ENCODE measurements around the gene NEDD9.

NEDD9 gene, protein sequence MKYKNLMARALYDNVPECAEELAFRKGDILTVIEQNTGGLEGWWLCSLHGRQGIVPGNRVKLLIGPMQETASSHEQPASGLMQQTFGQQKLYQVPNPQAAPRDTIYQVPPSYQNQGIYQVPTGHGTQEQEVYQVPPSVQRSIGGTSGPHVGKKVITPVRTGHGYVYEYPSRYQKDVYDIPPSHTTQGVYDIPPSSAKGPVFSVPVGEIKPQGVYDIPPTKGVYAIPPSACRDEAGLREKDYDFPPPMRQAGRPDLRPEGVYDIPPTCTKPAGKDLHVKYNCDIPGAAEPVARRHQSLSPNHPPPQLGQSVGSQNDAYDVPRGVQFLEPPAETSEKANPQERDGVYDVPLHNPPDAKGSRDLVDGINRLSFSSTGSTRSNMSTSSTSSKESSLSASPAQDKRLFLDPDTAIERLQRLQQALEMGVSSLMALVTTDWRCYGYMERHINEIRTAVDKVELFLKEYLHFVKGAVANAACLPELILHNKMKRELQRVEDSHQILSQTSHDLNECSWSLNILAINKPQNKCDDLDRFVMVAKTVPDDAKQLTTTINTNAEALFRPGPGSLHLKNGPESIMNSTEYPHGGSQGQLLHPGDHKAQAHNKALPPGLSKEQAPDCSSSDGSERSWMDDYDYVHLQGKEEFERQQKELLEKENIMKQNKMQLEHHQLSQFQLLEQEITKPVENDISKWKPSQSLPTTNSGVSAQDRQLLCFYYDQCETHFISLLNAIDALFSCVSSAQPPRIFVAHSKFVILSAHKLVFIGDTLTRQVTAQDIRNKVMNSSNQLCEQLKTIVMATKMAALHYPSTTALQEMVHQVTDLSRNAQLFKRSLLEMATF

DNA sequence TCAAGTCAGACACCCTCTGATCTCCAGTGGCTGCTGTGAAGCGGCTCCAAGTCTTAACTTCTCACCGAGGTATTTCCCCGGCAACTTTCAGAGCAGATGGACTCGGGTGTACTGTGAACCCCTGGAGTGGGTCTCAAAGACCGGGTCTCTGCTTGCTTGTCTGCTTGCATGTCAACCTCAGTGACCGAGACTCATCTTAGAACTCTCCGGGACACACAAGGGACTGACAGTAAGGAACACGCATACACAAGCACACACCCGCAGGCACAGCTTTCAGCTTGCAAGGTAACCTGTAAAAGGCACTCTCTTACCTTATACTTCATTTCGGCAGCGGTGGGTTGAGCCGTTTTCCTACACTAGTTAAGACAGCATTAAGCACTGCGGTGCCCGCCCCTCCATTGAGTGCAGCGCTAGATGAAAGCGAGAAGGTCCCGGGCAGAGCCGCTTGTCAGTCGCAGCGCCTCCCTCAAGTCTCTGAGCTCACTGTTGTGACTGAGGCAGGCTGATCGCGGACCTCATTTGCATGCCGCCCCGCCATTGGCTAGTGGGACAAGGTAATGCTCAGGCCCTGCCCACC is at the start of gene NEDD9:
Gene NEDD9 (minus strand): TSS at position 476 of the 577 bp plus-strand sequence. CDS start 153 bp downstream, at position 323.
- peak; percentile 79 for DNase-seq

DNA sequence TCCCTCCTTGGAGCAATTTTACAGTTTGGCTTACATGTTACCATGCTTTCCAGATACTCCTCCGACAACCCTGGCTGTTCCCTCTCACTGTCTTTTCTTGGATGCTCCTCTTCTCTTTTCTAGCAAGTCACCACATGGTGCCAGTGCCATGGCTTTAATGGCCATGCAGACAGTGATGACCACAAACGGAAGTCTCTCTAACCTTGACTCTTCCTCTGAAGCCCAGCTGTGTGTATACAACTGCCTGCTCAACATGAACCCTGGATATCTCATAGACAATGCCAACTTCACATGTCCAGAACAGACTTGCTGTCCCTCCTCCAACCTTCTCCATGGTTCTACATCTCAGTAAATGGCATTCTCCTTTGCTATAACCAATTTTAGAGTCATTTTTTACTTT is 49.8 kb upstream of the NEDD9 start:
- no peak for DNase-seq

DNA sequence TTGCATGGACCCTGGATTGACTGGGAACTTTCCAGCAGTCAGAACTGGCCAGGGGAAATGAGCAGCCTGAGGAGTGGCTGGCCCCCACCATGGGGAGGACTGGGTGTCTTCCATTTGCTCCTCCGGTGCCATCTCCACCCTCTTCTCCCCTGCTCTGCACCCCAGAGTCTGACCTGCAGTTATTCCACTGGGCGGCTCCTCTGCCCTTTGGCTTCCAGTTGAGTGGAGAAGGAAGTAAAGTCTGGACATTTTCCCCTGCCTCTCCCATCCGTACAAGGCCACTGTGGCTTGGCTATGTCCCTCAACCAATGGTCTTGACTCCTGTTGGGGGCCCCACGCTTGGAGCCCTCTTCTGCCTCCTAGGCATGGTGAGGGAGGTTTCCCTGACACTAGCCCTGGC is 47.9 kb upstream of the NEDD9 start:
- no peak for DNase-seq

DNA sequence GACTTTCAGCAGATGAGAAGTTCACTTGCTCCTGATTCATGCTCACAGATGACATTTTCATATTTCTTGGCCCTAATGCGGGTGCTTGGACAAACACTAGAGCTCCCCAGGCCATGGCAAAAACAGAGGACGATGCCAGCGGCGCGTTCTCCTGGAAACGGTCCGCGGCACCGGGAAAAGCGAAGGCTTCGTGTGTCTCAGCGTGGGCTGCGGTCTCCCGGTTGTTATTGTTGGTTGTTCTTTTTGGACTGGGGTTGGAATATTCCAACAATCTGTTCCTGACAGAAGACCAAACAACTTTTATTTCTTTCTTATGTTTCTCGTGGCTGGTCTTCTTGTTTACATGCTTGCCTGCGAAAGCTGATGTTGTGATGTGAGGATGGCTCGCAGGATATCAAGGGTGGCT is 46.8 kb upstream of the NEDD9 start:
- no peak for DNase-seq

DNA sequence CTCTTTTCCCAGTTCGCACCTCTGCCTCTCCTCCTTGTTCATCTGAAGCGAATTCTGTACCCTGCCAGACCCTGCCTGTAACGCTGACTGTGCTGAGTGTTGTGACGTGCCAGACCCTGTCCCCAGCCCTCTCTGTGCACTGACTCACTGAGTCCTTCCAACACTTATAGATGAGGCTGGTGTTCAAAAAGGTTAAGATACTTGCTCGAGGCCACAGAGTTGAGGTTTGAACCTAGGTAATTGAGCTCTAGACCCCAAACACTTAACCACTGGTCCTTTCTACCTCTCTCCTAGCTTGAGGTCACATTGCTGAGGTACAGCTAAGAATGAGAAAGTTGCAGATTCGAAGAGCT is 45.7 kb upstream of the NEDD9 start:
- no peak for DNase-seq

DNA sequence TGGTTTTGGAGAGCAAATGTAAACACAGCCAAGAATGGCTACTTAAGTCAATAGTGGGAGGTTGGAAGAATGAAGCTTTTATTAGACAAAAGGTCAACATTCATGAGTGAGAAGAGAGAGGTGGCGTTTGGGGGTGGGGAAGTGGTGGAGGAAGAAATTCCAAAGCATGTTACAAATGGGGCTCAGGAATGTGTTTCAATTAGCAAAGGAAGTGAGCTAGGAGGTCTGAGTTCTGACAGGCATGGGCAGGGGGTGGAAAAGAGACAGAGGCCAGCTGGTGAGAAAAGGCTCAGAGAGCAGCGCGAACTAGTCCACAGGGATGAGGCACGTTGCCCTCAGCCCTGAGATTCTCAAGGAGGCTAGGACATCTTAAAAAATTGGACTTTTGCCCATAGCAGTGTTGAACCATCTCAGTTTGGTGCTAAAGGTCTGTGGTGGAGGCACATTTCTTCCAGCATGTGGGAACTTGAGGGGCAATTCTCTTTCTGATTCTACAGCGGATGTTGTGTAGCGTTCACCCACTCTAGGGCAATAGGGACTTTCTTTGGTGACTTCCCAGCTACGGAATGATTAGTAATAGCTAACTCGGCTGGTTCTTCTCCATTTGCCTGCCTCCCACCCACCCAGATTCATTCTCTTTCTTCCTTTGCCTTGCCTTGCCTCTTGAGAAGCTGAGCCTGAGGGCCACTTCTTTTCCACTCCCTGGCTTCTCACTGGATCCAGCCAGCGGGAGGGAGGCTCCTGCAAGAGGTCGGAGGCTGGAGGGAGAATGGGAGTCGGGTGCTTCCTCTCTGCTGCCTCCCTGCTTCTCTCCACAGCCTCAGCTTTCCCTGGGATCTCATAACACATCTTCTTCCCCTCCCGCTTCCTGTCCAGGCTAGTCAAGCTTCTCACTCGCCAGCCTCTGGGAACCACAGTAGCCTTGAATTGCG is 45.1 kb upstream of the NEDD9 start:
- peak; percentile 12 for DNase-seq

DNA sequence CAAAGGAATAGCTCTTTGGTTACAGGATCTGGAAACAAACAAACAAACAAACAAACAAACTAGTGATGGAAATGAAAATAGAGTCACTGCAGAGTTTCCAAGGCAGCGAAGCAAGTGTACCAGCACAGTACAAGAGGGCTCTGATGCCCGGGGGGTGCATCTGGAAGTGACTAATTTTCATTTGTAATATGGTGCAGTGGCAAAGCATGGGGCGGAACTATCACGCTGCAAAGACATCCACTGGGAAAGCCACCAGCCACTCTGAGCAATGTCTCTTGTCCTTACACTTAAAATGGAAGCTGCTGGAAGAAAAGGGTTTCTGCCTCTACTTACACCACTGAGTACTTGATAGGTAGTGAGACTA is 44.4 kb upstream of the NEDD9 start:
- DNase-seq, result no peak

DNA sequence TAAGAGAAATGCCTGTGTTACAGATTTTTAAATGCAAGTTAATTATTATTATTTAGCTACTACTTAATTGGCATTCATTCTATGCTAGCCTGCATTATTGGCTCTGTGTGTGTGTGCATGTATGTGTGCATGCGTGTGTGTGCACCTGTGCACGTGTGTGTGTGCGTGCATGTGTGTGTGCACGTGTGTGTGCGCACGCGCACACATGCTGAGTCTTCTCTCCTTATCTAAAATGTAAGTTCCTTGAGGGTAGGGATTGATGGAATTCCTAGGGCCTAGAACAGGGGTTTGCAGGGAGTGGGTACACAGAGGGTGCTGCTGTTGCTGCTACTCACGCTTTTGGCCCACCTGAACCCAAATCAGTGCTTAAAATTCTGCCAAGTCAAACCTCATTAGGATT is 43.8 kb upstream of the NEDD9 start:
- no peak for DNase-seq

DNA sequence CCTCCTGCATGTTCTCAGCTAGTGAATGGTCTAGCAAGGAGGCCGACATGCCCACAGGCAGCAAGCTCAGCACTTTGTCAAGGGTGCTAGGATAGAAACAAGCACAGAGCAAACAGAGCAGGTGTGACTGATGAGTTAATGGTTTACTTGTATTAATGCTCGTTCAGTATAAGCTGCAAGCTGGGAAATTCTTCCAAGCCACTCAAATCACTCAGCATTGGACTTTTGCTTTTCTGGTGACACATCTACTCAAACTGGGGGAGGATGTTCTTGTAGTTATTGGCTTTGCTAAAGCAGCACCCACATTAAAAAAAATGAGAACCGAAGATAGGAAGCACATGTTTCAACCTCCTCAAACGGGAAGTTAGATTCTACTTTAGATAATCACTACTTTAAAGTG is 43.1 kb upstream of the NEDD9 start:
- no peak for DNase-seq

DNA sequence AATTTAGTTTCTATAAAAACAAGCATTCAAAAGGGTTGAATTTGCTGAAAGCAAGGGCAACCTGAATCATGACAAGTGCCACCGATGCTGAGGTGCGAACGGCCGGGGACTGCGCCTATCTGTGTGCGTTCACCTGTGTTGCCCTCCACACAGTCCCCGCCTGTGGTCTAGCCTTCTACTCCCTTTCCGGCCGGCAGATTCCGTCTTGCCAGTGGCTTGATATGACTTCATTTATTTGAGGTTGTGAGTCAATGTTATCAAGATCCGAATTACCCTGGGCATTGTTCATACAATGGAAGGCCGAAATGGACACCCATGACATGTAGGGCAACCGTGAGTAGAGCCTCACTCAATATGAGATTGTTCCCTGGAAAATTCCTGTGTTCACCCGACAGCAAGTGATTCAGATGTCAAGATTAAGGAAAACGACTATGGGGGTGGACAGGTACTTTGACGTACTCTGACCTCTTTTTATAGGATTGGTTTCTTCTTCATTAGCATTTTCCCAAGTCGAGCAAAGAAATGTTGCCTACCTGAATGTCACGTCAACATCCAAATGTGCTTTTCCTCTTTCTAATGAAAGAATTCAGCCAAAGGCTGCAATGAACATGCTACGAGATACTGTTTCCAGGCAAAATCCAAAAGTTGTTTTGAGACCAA is 41.1 kb upstream of the NEDD9 start:
- no peak for DNase-seq

DNA sequence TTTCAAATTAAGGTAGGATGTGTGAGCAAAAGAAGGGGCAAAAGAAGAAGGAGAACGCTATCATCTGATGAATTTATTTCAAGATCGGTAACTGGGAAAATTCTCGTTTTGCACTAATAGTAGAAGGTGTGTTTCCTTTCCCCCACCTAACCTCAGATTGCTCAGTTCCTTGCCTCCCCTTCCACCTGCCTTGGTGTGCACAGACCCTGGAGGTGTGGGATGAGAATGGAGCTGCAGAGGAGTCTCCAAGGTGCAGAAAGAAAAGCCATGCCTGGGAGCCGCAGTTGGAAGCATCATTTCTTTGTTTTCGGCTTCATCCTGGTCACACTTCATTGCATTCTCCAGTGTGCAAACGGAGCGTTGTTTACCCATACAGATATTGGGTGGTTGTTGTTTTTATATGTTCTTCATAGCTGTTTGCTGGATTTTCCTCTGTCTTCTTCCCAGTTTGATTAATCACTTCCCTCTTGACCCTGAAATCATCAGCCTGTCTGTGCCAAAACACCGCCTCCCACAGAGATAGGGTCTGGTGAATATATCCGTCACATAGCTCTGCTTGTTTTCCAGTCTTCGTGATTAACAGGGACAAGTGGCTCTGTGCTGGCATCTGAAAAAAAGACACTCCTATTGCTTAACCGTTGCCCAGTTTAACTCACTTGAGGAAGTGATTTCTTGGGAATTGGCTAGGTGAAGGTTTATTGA is 40.2 kb upstream of the NEDD9 start:
- peak; percentile 13 for DNase-seq

DNA sequence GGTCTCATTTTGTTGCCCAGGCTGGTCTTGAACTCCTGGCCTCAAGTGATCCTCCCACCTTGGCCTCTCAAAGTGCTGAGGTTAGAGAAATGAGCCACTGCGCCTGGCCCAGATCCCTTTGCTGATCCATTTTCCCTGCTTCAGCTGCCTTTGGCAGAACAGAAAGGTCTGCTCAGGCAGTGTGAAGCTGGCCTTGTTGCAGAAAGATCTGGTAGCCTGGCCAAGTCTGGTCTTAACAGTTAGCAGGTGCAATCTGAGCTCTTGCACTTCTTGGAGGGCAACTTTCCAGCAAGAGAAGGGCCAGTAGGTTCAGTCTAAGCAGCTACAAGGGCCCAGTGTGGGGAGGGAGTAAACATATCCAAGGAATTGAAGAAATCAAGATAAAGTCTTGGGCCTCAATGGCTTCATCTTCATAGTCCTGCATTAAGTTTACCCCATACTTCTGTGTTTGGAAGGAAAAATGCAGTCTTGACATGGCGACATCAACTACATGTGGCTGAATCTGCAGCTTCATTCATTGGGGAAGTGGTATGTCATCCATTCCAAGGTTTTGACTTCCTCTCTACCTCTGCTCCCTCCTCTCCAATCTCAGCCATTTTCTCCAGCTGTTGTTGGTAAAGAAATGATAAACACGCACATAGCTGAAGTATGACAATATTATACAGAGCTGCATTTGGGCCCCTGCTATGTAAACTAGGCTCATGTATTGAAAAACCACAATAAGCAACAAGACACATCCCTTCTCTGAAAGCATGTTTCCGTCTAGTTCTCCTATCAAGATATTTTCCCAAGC is 39.0 kb upstream of the NEDD9 start:
- no peak for DNase-seq

DNA sequence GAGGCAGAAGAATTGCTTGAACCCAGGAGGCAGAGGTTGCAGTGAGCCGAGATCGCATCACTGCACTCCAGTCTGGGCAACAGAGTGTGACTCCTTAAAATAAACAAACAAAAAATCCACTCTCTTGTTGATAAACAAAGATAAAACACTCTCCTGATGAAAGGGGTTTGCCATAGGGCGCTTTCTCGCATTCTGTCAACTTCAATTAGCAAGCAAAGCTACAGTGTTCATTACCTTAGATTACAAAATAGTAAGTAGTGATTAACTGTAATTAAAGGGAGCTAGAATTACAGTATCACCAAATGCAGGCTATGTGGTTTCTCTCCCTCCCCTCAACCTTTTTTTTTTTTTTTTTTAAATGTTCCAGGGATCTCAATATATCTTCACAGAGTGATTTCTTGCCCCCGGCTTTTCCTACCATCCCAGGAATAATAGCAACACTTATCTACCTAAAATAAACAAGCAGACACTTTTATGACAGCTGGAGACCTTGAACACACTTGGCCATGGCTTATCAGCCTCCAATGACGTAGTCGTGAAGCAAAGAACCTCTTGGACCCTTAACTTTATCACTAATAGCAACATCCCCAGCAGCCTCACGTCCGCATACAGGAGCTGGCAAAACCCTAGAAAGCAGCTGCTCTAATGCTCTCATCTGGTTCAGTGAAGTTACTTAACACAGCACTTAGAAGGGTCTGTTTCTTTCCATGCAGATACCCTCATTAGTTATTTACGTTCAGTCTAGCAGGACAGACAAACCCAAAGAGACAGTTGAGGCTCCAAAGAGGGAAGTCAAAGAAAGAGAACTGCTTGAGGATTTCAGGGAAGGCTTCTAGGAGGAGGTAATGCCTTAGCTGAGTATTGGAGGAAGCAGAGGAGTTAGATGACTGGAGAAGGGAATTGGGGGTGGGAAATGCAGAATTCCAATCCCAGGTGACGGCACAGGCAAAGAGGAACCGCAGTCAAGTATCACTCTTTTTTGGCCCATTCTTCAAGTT is 37.9 kb upstream of the NEDD9 start:
- peak; percentile 2 for DNase-seq

DNA sequence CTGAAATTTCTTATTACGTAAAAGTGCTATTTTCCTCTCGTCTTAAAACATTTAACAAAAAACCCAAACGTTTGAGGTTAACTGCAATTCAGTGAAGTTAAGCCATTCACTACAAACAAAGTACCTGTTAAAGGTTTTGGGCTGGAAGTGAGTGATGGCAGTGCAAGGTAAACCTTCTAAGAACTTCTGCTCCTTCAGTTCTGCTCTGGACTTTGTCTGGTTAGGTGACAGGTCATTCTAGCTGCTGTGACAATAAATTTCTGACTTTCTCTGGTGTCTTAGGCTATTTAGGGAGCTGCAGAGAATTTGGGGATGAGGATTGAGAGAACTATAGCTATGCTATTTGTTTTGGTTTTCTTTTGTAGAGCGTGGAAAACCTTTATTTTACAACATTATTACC is 36.5 kb upstream of the NEDD9 start:
- DNase-seq, result no peak

DNA sequence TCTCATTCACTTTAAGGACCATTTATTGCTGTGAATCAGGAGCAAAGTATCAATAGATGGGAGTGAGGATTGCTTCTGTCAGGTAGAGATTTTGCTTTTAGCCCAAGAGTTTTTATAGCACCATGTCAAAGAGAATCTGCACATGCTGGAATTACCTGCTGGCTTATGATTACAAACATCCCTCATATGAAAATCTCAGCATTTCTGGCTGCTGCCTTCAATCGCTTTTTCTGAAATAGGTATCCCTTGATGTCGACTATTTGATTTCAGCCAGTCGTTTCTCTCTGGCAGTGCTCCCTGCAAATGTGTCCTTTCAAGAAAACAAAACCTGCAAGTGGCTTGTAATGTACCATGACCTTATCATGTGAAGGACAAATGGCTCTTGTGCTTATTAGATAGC is 34.5 kb upstream of the NEDD9 start:
- DNase-seq, result no peak

DNA sequence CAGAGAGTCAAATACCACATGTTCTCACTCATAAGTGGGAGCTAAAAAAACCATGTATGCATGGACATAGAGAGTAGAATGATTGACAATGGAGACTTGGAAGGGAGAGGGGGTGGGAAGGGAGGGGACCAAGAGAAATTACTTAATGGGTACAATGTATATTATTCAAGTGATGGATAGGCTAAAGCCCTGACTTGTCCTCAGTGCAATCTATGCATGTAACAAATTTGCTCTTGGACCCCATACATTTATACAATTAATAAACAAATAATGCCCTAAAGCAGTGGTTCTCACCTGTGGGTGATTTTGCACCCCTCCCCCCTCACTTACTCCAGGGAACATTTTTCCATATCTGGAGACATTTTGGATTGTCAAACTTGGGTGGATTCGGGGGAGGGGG is 33.5 kb upstream of the NEDD9 start:
- no peak for DNase-seq

DNA sequence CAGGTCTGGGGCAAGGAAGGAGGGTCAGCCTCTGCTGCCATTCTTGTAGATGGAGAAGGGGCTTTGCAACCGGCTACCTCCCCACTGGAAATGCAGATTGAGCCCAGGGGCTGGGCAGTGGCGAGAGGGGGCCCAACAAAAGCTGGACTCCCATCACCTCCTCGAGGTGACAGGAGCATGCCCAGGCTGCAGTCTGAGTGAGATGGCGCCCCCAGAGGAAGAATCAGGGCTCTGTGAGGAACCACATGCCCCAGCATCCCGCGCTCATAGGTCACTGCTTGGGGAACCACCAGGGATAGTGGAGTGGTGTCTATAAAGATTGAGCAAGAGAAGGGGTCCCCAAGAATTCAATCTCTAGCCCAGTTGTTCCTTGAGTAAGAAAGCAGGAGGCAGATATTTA is 31.6 kb upstream of the NEDD9 start:
- no peak for DNase-seq

DNA sequence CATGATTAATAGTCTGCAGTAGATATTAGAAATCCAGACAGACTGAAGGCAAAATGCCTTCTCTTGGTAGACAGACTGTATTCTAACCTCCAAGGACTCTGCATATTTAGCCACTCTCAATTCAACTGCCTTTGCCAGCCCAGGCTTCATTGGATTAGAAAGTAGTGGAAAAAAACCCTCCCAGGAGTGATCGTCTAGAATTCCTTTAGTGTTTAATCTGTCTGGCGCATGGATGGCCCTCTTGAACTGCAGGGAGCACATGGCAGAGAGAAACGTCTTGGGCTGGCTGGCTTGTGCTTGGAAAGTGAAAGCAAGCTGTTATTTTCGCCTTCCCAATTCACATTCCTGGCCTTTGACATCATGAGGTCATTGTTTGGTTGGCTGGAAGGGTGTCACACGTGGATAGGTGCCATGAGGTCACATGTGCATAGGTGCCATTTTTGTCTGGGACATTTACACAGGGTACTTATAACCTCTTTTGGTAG is 30.9 kb upstream of the NEDD9 start:
- no peak for DNase-seq

DNA sequence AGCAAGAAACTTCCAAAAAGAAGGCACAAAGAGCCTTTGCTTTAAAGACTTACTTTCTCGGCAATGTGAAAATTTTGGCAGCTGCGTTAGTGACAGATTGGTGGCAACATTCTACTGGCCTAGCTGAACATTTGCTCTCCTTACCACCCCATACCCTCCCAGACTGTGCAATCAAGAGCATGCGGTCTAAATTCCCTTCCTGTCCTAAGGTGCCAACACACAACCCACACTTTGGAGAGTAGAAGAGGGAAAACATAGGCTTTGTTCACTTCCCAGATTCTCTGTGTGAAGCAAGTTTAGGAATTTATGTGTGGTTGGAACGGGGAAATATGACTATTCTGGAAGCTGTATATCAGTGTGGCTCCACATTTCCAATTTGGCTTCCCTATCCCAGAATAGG is 29.8 kb upstream of the NEDD9 start:
- no peak for DNase-seq
